ENCODE measurements around the gene SEPTIN8.

Gene SEPTIN8

DNA sequence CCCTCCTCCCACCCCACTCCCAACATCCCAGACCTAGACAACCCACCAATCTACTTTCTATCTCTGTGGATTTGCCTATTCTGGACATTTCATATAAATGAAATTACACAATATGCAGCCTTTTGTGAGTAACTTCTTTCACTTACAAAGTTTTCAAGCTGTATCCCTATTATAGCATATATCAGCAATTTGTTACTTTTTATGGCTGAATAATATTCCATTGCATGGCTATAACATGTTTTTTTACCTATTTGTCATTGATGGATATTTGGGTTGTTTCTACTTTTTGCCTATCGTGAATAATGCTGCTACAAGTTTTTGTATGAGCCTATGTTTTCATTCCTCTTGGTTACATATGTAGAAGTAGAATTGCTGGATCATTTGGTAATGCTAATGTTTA, 37.8 kb downstream of the SEPTIN8 start:
- H3K4me1 ChIP-seq (ENCODE audit: control extremely low read depth in 1 of 4, control insufficient read depth in 4 of 4, insufficient read depth in 4 of 4, low read length in 3 of 4): peaks cover 0 to 13% (median 9%) of the 10 kb centered on the region in 4 experiments
- POLR2A ChIA-PET: no interaction called here
- H3K36me3 ChIP-seq (ENCODE audit: control insufficient read depth in 4 of 4, insufficient read depth in 4 of 4, low read length in 3 of 4): no peaks in the 10 kb centered on the region
- WGBS (ENCODE audit: insufficient coverage): no CpG with 5 or more reads among the region's 1 CpG
- H3K27me3 ChIP-seq (replicated peaks in 2 of 5; ENCODE audit: control insufficient read depth in 4 of 5, insufficient read depth in 5 of 5, low read length in 4 of 5): peaks cover 2 to 14% (median 5%) of the 10 kb centered on the region in 5 experiments
- H3K4me3 ChIP-seq (ENCODE audit: control insufficient read depth in 1 of 7, extremely low read depth in 1 of 7, insufficient read depth in 4 of 7, low read depth in 2 of 7, low read length in 6 of 7): no peak overlapping the region
- no peak for DNase-seq
- H3K9me3 ChIP-seq (ENCODE audit: control extremely low read depth in 1 of 5, control insufficient read depth in 4 of 5, insufficient read depth in 2 of 5, low read depth in 1 of 5, low read length in 4 of 5): peaks cover 0 to 7% (median 1%) of the 10 kb centered on the region in 5 experiments
- H3K27ac ChIP-seq (ENCODE audit: insufficient read depth in 1 of 2, low read depth in 1 of 2, low read length in 2 of 2, poor library complexity in 1 of 2, severe bottlenecking in 2 of 2): no peak overlapping the region
- CTCF ChIA-PET: interaction anchor here (1.1 kb wide), 1 partner anchor 81 kb away, joined by 3 read pairs; no protein-coding TSS in a partner anchor

DNA sequence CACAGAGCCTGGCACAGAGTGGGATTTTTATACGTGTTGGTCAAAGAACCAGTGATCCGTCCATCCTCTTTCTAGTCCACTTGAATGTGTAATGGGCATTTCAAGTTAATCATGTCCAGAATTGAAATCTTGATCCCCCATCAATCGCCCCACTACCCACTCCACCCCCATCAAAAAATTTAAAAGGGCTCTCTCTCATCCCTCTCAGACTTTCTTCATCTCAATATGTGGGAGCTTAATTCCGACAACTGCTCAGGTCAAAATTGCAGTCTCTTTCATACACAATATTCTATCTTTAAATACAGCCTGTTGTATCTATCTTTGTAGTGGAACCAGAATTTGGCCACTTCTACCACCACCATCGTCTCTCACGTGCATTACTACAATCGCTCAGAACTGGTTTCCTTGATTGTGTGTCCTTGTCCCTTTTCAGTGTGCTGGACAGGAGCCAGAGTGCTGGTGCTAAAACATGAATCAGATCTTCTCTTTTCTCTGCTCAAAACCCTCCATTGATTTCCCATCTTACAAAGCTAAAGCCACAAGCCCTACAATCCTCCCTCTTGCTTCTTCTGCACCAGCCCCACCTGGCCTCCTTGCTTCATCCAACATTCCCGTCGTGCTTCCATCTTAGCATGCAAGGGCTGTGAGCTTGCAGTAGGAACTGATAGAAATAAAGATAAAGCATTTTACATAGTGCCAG, 38.9 kb downstream of the SEPTIN8 start:
- WGBS (ENCODE audit: insufficient coverage): 92% methylated on average over 4 of the region's 9 CpGs
- Histone ChIP-seq H3K4me1 (ENCODE audit: control extremely low read depth in 1 of 4, control insufficient read depth in 4 of 4, insufficient read depth in 4 of 4, low read length in 3 of 4) (peaks cover 0 to 13% (median 9%) of the 10 kb centered on the region in 4 experiments), H3K36me3 (ENCODE audit: control insufficient read depth in 4 of 4, insufficient read depth in 4 of 4, low read length in 3 of 4) (no peaks in the 10 kb centered on the region), H3K27ac (ENCODE audit: insufficient read depth in 1 of 2, low read depth in 1 of 2, low read length in 2 of 2, poor library complexity in 1 of 2, severe bottlenecking in 2 of 2) (no peak overlapping the region), H3K9me3 (ENCODE audit: control extremely low read depth in 1 of 5, control insufficient read depth in 4 of 5, insufficient read depth in 2 of 5, low read depth in 1 of 5, low read length in 4 of 5) (peaks cover 0 to 7% (median 1%) of the 10 kb centered on the region in 5 experiments), H3K27me3 (replicated peaks in 2 of 5; ENCODE audit: control insufficient read depth in 4 of 5, insufficient read depth in 5 of 5, low read length in 4 of 5) (peaks cover 2 to 14% (median 5%) of the 10 kb centered on the region in 5 experiments), H3K4me3 (ENCODE audit: control insufficient read depth in 1 of 7, extremely low read depth in 1 of 7, insufficient read depth in 4 of 7, low read depth in 2 of 7, low read length in 6 of 7) (peak overlapping the region in 4 of 7 experiments; percentile 83 to 90 (median 90))
- CTCF ChIA-PET: interaction anchor here (0.6 to 1.7 kb wide), 7 partner anchors 11 to 82 kb away, joined by 3 to 6 read pairs (median 3); no protein-coding TSS in a partner anchor
- DNase-seq: no peak
- POLR2A ChIA-PET: no interaction called here

DNA sequence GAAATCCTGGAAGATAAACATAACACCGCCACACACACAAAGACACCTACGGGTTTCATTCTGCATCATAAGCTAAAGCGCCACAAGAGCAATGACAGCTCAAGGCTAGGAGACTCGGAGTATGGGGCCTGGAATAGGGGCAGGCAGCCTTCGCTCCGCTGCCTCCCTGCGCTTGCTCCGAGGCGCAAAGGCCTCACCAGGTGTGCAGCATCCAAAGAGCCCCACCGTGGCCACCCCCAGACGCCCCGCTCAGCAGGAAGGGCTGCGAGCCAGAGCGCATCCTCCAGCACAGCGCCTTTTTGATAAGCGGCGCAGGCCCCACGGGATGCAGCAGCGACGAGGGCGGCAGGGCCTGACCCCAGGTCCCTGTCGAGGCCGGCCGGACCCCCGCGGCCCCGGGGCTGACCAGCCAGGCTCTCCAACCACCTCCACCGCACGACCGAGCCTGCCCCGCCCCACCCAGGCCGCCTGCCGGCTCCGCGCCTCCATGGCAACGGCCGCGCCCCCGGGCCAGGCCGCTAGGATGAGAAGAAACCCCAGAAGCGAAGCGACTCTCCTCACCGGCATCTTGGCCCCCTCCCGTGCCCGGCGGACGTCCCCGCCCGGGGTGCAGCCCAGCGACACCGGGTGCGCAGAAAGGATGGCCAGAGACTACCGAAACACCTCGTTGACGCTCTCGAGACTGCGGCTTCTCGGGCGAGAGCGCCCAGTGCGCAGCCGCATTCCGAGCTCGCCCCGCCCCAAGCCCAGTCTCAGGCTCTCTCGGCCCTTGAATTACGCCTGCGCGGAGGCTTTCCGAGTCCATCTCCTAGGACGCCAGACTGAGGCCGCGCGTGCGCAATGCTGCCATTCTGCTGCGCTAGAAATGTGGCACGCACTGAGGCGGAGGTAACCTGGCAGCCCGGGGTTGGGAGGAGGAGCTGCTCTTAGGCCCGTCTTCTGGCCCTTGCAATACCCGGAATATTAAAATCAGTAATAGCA, 39.9 kb downstream of the SEPTIN8 start, which contains the start of gene KIF3A:
KIF3A (minus strand) TSS at position 694 of the 981 bp plus-strand sequence; CDS start at position 567, 127 bp downstream.
- CTCF ChIA-PET: interaction anchor here (0.7 to 1.7 kb wide), 7 partner anchors 10 to 210 kb away, joined by 3 to 6 read pairs (median 3); no protein-coding TSS in a partner anchor
- Histone ChIP-seq H3K27ac (ENCODE audit: insufficient read depth in 1 of 2, low read depth in 1 of 2, low read length in 2 of 2, poor library complexity in 1 of 2, severe bottlenecking in 2 of 2) (no peak within 1 kb of the TSS), H3K4me3 (ENCODE audit: control insufficient read depth in 1 of 7, extremely low read depth in 1 of 7, insufficient read depth in 4 of 7, low read depth in 2 of 7, low read length in 6 of 7) (peak within 1 kb of the TSS; percentile 52 to 90 (median 85)), H3K4me1 (ENCODE audit: control extremely low read depth in 1 of 4, control insufficient read depth in 4 of 4, insufficient read depth in 4 of 4, low read length in 3 of 4) (peaks cover 0 to 13% (median 9%) of the 10 kb centered on the region in 4 experiments), H3K27me3 (replicated peaks in 2 of 5; ENCODE audit: control insufficient read depth in 4 of 5, insufficient read depth in 5 of 5, low read length in 4 of 5) (peaks cover under 1 to 9% (median 3%) of the 10 kb centered on the region in 5 experiments), H3K36me3 (ENCODE audit: control insufficient read depth in 4 of 4, insufficient read depth in 4 of 4, low read length in 3 of 4) (no peaks in the 10 kb centered on the region), H3K9me3 (ENCODE audit: control extremely low read depth in 1 of 5, control insufficient read depth in 4 of 5, insufficient read depth in 2 of 5, low read depth in 1 of 5, low read length in 4 of 5) (peaks cover 0 to 2% (median 0%) of the 10 kb centered on the region in 5 experiments)
- POLR2A ChIA-PET: interaction anchor here (0.7 kb wide), 1 partner anchor 36 kb away, joined by 3 read pairs; no protein-coding TSS in a partner anchor
- DNase-seq: peak; percentile 84 to 89 (median 87)
- WGBS (ENCODE audit: insufficient coverage): under 1% methylated on average over 70 of the region's 81 CpGs

DNA sequence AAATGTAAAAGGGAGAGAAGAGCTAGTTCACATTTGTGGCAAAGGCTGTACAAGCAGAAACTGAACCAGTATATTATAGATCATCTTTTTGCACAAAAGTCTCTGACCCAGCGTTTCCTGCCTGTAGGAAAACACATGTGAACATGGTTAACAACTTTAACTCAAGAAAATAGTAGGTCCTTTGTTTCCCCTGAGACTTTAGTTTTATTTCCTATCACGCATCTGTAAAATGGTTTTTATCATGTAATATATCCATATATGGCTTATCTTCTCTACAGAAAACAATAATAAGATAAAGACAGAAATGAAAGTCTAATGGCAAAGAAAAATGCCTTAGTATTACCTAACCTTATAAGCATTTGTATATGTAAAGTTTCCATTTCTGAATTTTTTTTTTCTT, 42.4 kb downstream of the SEPTIN8 start:
- POLR2A ChIA-PET: no interaction called here

DNA sequence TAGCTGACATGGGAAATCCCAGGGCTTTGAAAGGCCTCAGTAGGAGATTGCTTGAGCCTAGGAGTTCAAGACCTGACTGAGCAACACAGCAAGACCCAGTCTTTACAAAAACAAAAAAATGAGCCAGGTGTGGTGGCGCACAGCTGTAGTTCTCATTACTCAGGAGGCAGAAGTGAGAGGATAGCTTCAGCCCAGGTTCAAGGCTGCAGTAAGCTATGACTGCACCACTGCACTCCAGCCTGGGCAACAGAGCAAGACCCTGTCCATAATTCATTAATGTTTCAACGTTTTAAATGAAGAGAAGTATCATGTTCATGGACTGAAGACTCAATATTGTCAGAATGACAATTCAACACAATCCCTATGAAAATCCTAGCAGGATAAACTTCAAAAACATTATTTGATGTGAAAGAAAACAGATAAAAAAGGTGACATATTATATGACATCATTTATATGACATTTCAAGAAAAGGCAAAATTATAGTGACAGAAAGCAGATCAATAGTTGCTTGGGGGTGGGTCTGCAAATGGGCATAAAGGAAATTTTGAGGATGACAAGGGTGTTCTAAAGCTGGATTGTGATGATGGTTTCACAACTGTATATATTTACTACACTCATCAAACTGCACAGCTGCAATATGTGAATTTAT, 43.4 kb downstream of the SEPTIN8 start:
- Histone ChIP-seq H3K27me3 (replicated peaks in 2 of 5; ENCODE audit: control insufficient read depth in 4 of 5, insufficient read depth in 5 of 5, low read length in 4 of 5) (no peaks in the 10 kb centered on the region), H3K4me1 (ENCODE audit: control extremely low read depth in 1 of 4, control insufficient read depth in 4 of 4, insufficient read depth in 4 of 4, low read length in 3 of 4) (peaks cover 0 to 13% (median 9%) of the 10 kb centered on the region in 4 experiments), H3K27ac (ENCODE audit: insufficient read depth in 1 of 2, low read depth in 1 of 2, low read length in 2 of 2, poor library complexity in 1 of 2, severe bottlenecking in 2 of 2) (no peak overlapping the region), H3K36me3 (ENCODE audit: control insufficient read depth in 4 of 4, insufficient read depth in 4 of 4, low read length in 3 of 4) (no peaks in the 10 kb centered on the region), H3K9me3 (ENCODE audit: control extremely low read depth in 1 of 5, control insufficient read depth in 4 of 5, insufficient read depth in 2 of 5, low read depth in 1 of 5, low read length in 4 of 5) (no peaks in the 10 kb centered on the region), H3K4me3 (ENCODE audit: control insufficient read depth in 1 of 7, extremely low read depth in 1 of 7, insufficient read depth in 4 of 7, low read depth in 2 of 7, low read length in 6 of 7) (no peak overlapping the region)
- ChIA-PET POLR2A (no interaction called here), CTCF (interaction anchor here (1.3 kb wide), 1 partner anchor 86 kb away, joined by 4 read pairs; no protein-coding TSS in a partner anchor)
- 100% methylated on average over 1 of the region's 2 CpGs for WGBS (ENCODE audit: insufficient coverage)
- no peak for DNase-seq

More for the DNA sequence above, 42.4 kb downstream of the SEPTIN8 start:
- WGBS (ENCODE audit: insufficient coverage): no CpG with 5 or more reads among the region's 2 CpGs
- H3K4me1 ChIP-seq (ENCODE audit: control extremely low read depth in 1 of 4, control insufficient read depth in 4 of 4, insufficient read depth in 4 of 4, low read length in 3 of 4): peaks cover 0 to 13% (median 9%) of the 10 kb centered on the region in 4 experiments
- no peak overlapping the region for H3K27ac ChIP-seq (ENCODE audit: insufficient read depth in 1 of 2, low read depth in 1 of 2, low read length in 2 of 2, poor library complexity in 1 of 2, severe bottlenecking in 2 of 2)
- CTCF ChIA-PET: no interaction called here
- H3K36me3 ChIP-seq (ENCODE audit: control insufficient read depth in 4 of 4, insufficient read depth in 4 of 4, low read length in 3 of 4): no peaks in the 10 kb centered on the region
- no peak for DNase-seq
- H3K27me3 ChIP-seq (replicated peaks in 2 of 5; ENCODE audit: control insufficient read depth in 4 of 5, insufficient read depth in 5 of 5, low read length in 4 of 5): peaks cover 0 to 3% (median 0%) of the 10 kb centered on the region in 5 experiments
- no peaks in the 10 kb centered on the region for H3K9me3 ChIP-seq (ENCODE audit: control extremely low read depth in 1 of 5, control insufficient read depth in 4 of 5, insufficient read depth in 2 of 5, low read depth in 1 of 5, low read length in 4 of 5)
- H3K4me3 ChIP-seq (ENCODE audit: control insufficient read depth in 1 of 7, extremely low read depth in 1 of 7, insufficient read depth in 4 of 7, low read depth in 2 of 7, low read length in 6 of 7): no peak overlapping the region

DNA sequence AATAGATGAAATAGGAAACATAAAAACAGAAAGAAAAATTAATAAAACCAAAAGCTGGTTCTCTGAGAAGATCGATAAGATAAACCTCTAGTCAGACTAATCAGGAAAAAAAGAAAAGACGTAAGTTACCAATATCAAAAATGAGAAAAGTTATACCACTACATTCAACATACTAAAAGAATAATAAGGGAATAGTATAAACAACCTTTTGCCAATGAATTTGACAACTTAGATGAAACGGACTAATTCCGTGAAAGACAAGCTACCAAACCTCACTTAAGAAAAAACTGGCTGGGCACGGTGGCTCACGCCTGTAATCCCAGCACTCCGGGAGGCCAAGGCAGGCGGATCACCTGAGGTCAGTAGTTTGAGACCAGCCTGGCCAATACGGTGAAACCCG, 47.1 kb downstream of the SEPTIN8 start:
- DNase-seq: no peak
- ChIA-PET CTCF (interaction anchor here (0.8 kb wide), 1 partner anchor 22 kb away, joined by 3 read pairs; no protein-coding TSS in a partner anchor), POLR2A (interaction anchor here (0.6 kb wide), 1 partner anchor 97 kb away, joined by 3 read pairs; no protein-coding TSS in a partner anchor)
- 95% methylated on average over 8 of the region's 10 CpGs for WGBS (ENCODE audit: insufficient coverage)
- H3K27ac ChIP-seq (ENCODE audit: insufficient read depth in 1 of 2, low read depth in 1 of 2, low read length in 2 of 2, poor library complexity in 1 of 2, severe bottlenecking in 2 of 2): no peak overlapping the region
- H3K4me1 ChIP-seq (ENCODE audit: control extremely low read depth in 1 of 4, control insufficient read depth in 4 of 4, insufficient read depth in 4 of 4, low read length in 3 of 4): no peaks in the 10 kb centered on the region
- no peaks in the 10 kb centered on the region for H3K9me3 ChIP-seq (ENCODE audit: control extremely low read depth in 1 of 5, control insufficient read depth in 4 of 5, insufficient read depth in 2 of 5, low read depth in 1 of 5, low read length in 4 of 5)
- H3K4me3 ChIP-seq (ENCODE audit: control insufficient read depth in 1 of 7, extremely low read depth in 1 of 7, insufficient read depth in 4 of 7, low read depth in 2 of 7, low read length in 6 of 7): no peak overlapping the region
- peaks cover 0 to 2% (median under 1%) of the 10 kb centered on the region in 4 experiments for H3K36me3 ChIP-seq (ENCODE audit: control insufficient read depth in 4 of 4, insufficient read depth in 4 of 4, low read length in 3 of 4)
- H3K27me3 ChIP-seq (replicated peaks in 2 of 5; ENCODE audit: control insufficient read depth in 4 of 5, insufficient read depth in 5 of 5, low read length in 4 of 5): no peaks in the 10 kb centered on the region
